ENCODE results near the gene GNB1.

GRCh38 chr1:1891349-1892078 is 627 bp upstream of the GNB1 start:
- no peak for TF ChIP-seq GATA2 (IDR thresholded peaks at IDR 0.05; ENCODE audit: low read depth, low read length)
- no peak for TF ChIP-seq GATA3 (IDR thresholded peaks at IDR 0.05; ENCODE audit: low read depth, low read length)
